GM12873 (cell line): ENCODE results near the gene PSENEN.

Experiments used
- CTCF ChIP-seq: IDR thresholded peaks from 2 replicates; pipeline ENCODE4 v1.5.1; 2012; ENCODE audit warnings: low read depth, mild to moderate bottlenecking, moderate library complexity, low read length, control low read depth; ENCODE audit not compliant: insufficient read depth; ENCODE audit errors: missing control alignments

PSENEN gene

GRCh38 chr19:35732540-35733179, 12.8 kb upstream of the PSENEN start:
- TF ChIP-seq CTCF, result no peak

- TF ChIP-seq CTCF, result no peak
Measured at GRCh38 chr19:35733180-35734125, 12.0 kb upstream of the PSENEN start.

- TF ChIP-seq CTCF, result no peak
Measured at GRCh38 chr19:35734273-35734672, 11.2 kb upstream of the PSENEN start.

- TF ChIP-seq CTCF, result no peak
Measured at GRCh38 chr19:35734889-35735288, 10.6 kb upstream of the PSENEN start.

- TF ChIP-seq CTCF, result peak; percentile 42
Measured at GRCh38 chr19:35736913-35737886, 8.3 kb upstream of the PSENEN start.

GRCh38 chr19:35738021-35738886, 7.2 kb upstream of the PSENEN start:
- no peak for TF ChIP-seq CTCF
